ENCODE measurements around the gene LIN9.
"Not testable (repeated sequence)": the region's sequence is repeated elsewhere in the genome, so short reads cannot be mapped to it uniquely, and the experiment has no call there.

Gene LIN9

DNA sequence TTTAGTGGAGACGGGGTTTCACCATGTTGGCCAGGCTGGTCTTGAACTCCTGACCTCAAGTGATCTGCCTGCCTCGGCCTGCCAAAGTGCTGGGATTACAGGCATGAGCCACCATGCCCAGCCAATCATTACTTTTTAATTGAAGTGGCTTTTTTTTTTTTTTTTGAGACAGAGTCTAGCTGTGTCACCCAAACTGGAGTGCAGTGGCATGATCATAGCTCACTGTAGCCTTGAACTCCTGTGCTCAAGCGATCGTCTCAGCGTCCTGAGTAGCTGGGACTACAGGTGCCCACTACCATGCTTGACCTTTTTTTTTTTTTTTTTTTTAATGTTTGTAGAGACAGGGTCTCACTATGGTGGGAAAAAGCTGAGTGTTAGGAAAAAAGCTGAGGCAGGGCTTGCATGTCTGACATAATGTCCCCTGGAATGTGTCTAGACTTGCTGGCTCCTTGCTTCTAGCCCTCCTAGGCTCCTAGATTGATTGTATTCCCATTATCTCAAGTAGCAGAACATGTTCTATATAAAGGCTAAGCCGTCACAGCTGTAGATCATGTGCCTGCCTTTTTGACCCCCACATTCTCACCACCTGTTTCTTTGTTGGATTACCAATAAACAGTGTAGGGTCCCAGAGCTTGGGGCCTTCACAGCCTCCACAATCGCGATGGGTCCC, 36.6 kb downstream of the LIN9 start:
- not testable (repeated sequence) for DNase-seq (ENCODE audit: low read depth)

DNA sequence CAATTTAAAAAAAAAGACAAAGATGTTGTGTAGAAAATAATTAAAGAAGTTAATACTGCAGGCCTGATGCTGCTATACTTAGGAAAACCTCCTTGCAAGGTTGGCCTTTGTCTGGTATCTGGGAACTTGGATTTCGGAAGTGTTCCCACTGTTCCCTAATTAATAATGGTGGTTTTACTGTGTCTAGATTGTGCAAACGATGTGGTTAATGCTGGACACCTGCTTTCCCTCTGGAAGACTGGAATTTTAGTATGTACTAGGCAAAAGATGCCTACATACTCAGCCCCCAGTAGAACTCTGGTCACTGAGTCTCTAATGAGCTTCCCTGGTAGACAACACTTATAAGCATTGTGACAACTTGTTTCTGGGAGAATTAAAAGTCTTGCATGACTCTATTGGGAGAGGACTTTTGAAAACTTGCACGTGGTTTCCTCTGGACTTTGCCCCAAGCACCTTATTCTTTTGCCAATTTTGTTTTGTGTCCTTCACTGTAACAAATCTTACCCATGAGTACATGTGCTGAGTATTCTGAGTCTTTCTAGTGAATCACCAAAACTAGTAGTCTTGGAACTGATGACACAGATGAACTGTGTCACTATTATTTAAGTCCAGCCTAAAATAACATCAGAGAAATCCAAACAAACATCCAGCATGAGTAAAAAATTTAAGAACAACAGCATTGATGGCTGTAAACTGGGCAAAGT, 40.4 kb downstream of the LIN9 start:
- DNase-seq (ENCODE audit: low read depth), result no peak

DNA sequence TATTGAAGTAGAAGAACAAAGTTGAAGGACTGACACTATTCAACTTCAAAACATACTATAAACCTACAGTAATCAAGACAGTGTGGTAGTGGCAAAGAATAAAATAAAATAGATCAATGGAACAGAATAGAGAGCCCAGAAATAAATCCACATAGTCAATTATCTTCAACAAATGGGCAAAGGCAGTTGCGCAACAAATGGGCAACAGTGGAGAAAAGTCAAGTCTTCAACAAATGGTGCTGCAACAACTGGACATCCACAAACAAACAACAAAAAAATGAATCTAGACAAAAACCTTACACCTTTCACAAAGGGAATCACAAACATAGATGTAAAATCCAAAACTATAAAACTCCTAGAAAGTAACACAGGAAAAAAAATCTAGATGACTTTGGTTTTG, 47.1 kb downstream of the LIN9 start:
- no peak for DNase-seq (ENCODE audit: low read depth)

DNA sequence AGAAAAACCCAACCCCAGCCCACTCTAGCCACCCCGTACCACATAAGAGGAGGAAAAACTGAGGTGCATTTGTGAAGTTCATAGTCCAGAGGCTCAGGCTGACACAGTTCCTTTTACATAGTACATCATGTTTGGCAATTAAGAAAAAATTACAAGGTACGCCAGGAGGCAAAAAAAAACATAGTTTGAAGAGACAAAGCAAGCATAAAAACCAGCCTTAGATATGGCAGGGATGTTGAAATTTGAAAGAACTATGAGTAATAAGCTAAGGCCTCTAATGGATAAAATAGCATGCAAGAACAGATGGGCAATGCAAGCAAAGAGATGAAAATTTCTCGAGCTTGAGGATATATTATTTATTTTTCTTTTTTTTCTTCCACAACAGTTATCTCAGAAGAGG, 53.6 kb downstream of the LIN9 start:
- DNase-seq (ENCODE audit: low read depth), result no peak

DNA sequence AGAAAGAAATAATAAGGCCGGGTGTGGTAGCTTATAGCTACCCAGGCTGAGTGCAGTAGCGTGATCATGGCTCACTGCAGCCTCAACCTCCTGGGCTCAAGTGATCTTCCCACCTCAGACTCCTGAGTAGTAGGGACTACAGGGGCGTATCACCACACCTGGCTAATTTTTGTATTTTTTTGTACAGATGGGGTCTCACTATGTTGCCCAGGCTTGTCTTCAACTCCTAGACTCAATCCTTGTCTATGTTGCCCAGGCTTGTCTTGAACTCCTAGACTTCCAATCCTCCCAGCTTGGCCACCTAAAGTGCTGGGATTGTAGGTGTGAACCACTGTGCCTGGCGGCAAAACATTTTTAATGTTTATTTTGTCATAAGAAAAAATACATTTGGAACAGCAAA, 55.0 kb downstream of the LIN9 start:
- no peak for DNase-seq (ENCODE audit: low read depth)

DNA sequence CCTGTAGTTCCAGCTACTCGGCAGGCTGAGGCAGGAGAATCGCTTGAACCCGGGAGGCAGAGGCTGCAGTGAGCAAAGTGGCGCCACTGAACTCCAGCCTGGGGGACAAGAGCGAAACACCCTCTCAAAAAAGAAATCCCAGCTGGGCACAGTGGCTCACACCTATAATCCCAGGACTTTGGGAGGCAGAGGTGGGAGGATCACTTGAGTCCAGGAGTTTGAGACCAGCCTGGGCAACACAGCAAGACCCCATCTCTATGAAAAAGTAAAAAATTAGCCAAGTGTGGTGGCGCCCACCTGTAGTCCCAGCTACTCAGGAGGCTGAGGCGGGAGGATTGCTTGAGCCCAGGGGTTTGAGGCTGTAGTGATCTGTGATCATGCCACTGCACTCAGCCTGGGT, 56.1 kb downstream of the LIN9 start:
- DNase-seq (ENCODE audit: low read depth), result not testable (repeated sequence)

DNA sequence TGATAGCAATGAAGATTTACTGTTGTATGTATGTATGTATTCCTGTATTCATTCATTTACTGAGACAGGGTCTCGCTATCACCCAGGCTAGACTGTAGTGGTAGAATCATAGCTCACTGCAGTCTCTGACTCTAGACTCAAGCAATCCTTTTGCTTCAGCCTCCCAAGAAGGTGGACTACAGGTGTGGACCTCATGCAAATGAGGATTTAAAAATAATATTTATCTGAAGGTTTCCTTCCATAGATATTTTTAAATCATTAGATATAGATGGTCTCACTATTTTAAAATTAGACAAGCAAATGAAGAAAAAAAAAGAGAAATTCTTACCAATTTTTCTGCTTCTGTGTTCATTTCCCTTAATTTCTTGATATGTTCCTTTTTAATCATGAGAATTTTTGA, 58.5 kb downstream of the LIN9 start:
- DNase-seq (ENCODE audit: low read depth), result no peak

DNA sequence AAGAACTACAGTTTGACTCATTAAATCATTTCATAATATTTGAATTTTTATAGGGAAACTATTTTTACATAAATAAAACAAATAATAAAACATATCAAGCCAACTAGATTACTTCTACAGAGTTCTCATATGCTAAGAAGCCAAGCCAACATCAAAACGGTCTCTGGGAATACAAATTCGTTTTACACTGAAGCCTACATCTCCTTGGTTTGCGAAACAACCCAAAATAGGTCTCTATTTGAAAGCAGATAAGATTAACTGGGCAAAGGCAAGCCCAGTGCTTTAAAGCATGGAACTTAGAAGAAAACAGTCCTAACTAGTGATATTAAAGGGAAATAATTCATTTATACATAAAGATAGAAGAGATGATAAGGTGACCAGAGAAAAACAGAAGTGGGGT, 60.2 kb downstream of the LIN9 start:
- DNase-seq (ENCODE audit: low read depth), result no peak

DNA sequence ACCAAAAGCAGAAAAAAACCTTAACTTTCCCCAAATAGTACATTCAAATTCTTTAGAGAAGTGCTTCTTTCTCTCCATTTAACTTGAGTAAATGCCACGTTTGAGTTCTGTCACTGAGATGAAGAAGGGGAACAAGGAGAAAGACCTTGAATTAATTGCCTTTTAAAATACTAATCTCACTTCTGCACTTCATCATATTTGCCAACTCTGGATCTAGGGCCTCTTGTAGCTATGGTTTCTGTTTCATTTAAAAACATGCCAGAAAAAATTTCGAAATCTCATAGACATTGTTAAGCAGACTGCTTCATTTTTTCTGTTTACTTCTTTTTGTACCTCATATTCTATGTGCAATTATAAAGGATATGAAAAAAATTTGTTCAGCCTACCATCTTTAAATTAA, 60.9 kb downstream of the LIN9 start:
- no peak for DNase-seq (ENCODE audit: low read depth)

DNA sequence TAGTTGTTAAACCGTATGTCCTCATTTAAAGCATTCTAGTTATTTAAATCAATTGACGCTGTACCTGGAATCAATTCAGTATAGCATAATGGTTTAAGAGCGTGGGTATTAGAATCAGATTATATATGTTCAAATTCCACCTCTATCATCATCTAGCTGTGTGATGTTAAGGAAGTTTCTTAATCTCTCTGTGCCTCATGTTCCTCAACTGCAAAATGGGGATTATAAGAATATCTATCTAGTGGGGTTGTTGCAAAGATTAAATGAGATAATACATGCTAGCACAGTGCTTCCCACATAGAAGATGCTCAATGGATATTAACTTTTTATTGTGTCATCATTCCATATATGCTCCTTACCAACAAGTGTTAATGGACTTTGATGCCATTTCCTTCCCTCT, 69.5 kb downstream of the LIN9 start:
- DNase-seq (ENCODE audit: low read depth), result no peak

DNA sequence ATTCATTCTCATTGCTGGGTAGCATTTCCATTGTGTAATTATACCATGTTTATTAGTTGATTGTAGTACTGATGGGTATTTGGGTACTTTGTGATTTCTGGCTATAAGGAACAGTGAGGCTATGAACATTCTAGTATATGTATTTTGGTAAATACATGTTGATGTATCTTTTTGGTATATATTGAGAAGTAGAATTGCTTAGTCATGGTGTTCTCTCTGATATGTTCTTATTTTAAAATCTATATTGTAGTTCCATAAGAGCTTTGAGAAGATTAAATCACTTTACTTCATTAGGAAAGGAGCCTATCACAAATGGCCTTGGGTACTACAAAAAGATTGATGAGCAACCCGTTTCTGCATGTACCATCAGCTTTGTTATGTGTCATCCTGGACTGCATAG, 72.1 kb downstream of the LIN9 start:
- DNase-seq (ENCODE audit: low read depth), result no peak

DNA sequence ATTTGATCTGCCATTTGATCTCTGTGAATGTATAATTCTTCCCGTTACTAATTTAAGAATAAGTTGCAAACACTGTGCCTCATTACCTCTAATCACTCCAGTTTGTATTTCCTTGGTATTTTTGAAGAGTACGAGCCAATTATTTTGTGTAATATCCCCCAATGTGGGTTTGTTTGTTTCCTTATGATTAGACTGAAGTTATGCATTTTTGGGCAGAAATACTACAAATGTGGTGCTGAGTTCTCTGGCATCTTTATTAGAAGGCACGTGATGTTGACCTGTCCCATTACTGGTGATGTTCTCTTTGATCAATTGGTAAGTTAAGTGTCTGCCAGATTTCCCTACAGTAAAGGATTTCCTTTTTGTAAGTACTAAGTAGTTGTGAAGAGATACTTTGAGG, 75.2 kb downstream of the LIN9 start:
- DNase-seq (ENCODE audit: low read depth), result no peak

DNA sequence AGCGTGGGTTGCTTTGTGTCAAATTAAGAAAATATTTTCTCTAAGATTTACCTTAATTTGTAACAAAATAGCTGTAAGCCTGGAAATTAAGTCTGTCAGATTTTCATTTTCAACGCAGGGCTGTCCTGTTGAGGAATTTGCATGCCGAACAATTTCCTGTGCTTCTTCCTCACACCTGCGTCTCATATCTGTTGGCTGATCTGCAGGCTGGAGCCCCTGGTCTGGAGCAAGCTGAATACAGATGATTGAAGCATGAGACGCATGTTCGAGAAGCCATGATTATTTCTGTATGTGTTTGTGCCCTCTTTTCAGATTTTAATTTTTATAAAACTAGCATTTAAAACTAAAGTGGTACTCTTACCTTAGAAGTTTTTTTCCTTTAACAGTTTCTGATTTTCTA, 75.7 kb downstream of the LIN9 start:
- no peak for DNase-seq (ENCODE audit: low read depth)

DNA sequence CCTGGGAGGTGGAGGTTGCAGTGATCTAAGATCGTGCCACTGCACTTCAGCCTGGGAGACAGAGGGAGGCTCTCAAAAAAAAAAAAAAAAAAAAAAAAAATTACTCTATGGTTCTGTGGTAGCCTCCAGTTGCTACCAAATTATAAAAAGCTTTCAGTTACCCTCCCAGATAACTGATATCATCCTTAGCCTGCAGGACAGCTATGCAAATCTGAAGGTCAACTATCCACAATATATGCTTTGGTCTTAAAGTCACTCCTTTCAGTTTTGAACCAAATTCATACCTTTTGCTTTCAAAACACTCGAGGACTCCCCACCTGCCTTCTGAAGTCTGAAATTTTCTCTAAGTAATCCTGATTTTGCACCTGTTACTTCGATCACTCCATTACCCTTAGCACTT, 82.4 kb downstream of the LIN9 start:
- no peak for DNase-seq (ENCODE audit: low read depth)

DNA sequence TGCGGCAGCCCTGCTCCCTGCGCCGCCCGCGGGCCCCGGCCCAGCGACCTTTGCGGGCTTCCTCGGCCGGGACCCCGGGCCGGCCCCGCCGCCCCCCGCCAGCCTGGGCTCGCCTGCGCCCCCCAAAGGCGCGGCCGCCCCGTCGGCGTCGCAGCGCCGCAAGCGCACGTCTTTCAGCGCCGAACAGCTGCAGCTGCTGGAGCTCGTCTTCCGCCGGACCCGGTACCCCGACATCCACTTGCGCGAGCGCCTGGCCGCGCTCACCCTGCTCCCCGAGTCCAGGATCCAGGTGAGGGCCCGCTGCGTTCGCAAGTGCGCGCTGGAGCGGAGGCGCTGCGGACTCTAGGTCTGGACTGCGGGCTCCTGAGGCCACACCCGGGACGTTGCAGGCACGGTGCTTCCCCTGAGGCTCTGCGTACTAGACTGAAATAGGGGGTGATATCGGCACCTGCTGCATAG, 85.1 kb downstream of the LIN9 start:
- DNase-seq (ENCODE audit: low read depth), result no peak

DNA sequence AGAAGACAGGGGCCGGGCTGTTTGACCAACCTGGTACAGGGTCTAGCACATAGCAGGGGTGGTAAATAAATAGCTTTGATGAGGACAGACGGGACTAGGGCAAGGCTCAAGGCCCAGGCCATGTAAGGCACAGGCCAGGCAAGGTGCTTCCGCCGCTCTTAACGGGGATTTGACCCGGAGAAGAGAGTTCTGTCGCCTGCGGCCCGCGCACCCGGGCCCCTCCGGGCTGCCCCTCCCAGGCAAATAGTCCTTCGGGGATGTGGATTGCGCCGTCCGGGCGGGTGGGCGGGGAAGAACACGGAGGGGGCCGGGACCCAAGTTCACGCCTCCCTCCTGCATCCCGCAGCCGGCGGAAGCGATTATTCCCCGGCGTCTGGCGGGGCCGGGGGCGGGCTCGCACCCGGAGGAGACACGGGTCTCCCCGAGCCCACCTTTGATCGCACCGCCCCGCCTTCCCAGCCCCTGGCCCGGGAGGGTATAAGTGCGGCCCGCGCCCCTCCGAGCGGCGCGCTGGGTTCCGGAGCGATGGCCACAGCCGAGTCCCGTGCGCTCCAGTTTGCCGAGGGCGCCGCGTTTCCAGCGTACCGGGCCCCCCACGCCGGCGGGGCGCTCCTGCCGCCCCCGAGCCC, 85.7 kb downstream of the LIN9 start, which contains the start of gene MIXL1:
Gene MIXL1, plus strand, starts transcription at position 508 of the 629 bp plus-strand sequence. Its CDS starts 18 bp downstream, at position 526.
- no peak for DNase-seq (ENCODE audit: low read depth)

DNA sequence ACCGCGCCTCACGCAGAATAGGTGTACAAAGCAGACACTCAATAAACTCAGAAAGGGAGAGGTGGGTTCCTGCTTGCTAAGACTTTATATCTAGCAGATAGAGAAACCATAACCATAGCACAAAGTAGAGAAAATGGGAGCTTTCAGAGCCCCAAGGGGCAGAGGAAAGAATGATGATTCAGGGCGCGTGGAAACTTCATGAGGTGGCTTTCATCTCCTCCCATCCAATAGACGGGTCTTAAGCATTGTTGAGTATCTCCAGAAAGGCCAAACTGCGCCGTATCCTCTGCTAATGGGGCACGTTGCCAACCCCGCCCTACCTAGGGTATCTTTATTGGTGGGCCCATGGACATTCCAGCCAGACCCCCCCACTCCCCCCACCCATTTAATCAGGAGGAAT, 86.3 kb downstream of the LIN9 start:
- no peak for DNase-seq (ENCODE audit: low read depth)

DNA sequence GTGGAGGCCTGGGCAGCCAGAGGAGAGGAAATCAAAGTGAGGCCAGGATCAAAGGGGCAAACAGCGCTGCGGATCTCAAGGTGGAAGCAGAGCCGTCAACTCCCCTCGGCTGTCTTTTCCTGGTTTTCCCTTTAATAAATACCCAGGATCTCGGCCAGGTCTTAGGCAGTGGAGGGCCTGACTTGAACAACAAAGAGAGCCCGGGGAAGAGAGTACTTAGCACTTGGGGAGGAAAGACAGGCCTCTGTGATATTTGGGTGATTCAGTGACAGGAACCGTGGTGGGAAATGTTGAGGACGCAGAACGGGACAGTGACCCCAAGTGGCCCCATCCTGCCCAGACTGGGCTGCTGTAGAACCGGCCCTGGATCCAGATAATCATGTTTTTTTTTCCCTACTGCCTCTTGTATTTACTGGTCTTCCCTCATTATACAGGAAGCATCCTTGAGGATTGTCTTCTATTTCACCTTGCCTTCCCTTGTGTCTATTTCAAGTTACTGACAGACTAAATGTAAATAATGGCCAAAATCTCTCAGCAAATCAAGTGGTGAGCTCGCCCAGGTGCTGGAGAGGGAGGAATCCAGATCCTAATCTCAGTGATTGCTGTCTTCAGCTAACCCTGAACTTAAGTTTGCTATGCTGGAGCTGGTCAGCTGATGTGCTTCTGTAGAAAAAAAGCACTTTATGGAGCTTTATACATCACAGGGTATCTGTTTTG, 88.3 kb downstream of the LIN9 start:
- no peak for DNase-seq (ENCODE audit: low read depth)

DNA sequence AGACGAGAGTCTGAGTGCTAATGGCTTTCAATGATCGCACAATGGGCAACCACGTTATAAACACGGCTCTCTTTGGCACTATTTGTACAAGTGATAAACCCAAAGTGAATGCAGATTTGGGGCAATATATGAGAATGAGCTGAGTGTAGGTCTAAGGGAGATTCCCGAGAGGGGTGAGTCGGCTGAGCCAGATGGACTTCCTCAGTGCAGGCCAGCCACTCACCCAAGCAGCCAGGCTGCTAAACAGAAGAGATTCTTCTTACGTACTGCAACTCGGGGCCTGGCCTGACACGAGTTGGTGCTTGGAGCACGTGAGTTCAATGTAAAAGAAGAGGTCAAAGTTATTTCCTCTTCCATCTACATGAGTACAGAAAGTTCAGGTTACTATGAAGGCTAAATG, 91.7 kb downstream of the LIN9 start:
- no peak for DNase-seq (ENCODE audit: low read depth)

DNA sequence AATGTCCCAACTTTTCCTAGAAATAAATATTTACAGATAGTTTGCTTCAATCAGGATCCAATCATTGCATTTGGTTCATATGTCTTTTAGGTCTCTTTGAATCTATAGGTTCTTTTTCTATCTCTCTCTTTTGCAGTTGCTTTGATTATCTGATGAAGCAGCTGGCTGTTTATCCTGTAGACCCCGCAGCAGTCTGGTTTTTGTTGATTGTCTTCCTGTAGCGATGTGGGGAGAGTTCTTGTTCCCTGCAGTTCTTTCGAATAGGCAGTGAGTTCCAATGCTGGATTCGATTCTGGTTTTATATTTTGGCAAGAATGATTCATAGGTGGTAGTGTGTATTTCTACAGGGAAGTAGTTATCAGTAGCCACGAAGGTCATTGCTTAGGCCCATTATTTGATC, 92.9 kb downstream of the LIN9 start:
- no peak for DNase-seq (ENCODE audit: low read depth)

DNA sequence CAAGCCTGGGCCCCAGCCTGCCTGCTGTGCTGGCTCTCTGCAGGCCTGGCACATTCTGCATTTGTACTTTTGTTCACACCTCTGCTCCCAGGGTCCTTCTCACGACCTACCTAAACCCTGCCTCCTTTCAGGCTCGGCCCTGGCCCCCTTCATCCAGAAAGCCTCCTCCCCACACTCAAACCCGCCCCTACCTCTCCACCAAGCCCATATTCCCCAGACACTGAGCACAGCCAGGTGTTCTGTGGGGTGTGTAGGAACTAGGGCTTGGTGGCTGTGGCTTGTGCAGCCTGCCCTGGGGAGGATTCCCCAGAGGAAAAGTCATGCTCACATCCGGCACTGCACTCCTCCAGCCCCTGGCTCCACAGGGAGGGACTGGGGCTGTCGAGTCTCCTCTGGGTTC, 93.7 kb downstream of the LIN9 start:
- DNase-seq (ENCODE audit: low read depth), result no peak

DNA sequence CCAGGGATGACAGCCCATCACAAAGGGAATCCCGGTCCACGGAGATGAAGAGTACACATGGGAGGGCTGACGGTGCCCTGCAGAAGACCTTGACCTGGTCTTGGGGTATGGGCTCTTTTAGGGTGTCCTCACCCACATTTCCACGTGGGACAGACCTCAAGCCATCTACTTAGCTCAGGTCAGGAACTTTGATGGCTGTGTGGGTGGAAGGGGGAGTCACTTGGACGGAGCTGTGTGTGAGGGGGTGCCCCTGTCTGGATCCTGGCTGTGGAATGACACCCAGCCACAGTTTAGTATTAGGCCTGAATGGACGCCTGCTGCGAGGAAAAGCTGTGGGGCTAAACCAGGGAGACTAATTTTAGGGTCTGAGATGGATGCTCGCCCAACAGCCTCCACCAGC, 96.4 kb downstream of the LIN9 start:
- no peak for DNase-seq (ENCODE audit: low read depth)
